HL-60/S4 treated with phorbol 12-myristate 13-acetate at 8.2 ng/mL for 4 days and 3 days (cell line): ENCODE results near the gene SPACA6.
"Not testable (repeated sequence)": the region's sequence is repeated elsewhere in the genome, so short reads cannot be mapped to it uniquely, and the experiment has no call there.

Source experiments
- in situ Hi-C: fragments of 300-500 bp; cut with MboI; formaldehyde crosslinking; loops from 2 replicates; pipeline ENCODE4 v1.15.0; 2022; ENCODE audit warnings: low sequenced_read_pairs

SPACA6 gene, protein sequence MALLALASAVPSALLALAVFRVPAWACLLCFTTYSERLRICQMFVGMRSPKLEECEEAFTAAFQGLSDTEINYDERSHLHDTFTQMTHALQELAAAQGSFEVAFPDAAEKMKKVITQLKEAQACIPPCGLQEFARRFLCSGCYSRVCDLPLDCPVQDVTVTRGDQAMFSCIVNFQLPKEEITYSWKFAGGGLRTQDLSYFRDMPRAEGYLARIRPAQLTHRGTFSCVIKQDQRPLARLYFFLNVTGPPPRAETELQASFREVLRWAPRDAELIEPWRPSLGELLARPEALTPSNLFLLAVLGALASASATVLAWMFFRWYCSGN

DNA sequence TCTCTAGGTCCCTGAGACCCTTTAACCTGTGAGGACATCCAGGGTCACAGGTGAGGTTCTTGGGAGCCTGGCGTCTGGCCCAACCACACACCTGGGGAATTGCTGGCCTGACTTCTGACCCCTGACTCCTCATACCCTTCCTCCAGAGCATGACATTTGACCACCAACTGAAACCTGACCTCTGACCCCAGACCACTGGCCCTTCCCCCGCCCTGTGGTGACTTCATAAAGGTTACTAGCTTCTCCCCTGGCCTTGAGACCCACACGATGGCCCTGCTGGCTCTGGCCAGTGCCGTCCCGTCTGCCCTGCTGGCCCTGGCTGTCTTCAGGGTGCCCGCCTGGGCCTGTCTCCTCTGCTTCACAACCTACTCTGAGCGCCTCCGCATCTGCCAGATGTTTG is at the start of gene SPACA6:
TSS of gene SPACA6 (plus strand) at position 71 of the 400 bp plus-strand sequence. CDS start at position 268, 197 bp downstream.
- in situ Hi-C loops: no loop called here

DNA sequence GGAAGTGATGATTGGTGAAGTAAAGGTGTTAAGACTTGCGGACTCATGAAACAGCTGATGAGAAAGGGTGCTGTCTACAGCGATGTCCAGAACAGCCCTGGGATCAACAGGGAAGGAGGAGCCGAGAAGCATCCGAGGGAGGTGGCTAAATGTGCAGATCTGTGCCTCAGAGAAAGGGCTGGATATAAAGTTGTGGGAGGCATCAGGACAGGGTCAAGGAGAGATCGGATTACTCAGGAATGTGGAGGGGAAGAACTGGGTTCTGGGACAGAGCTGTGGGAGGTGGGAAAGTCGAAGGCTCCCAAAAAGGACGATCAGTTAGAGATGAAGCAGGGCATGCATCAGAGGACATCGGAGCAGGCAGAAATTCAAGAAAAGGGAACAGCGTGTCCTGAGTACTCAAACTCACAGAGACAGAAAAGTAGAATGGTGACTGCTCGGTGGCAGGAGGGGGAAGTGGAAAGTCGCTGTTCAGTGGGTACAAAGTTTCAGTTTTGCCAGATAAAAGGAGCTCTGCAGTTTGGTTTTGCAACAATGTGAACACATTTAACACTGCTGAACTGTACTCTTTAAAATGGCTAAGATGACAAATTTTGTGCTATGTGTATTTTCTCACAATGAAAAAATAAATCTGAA is 48.4 kb upstream of the SPACA6 start:
- in situ Hi-C loops: no loop called here

DNA sequence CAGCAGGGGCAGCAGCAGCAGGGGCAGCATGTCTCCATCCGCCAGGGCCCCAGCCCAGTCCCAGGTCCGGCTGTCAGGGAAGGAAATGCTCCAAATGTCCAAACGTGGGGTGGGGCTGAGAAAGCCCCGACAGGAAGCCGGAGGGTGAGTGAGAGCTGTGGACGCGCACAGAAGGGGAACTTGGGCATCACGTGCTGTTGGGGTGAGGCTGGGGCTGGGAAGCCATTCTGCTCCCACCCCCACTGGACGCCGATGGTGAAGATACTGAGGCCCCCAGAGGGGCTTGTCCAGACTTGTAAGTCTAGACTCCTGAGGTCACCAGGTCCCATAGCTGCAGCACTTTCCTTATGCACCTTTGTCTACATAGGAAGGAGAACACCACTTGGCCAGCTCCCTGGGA is 46.4 kb upstream of the SPACA6 start, which contains the start of gene SIGLEC14:
TSS of gene SIGLEC14 (minus strand) at position 96 of the 400 bp plus-strand sequence. CDS start at position 30, 66 bp downstream.
- in situ Hi-C loops: not testable (repeated sequence)

DNA sequence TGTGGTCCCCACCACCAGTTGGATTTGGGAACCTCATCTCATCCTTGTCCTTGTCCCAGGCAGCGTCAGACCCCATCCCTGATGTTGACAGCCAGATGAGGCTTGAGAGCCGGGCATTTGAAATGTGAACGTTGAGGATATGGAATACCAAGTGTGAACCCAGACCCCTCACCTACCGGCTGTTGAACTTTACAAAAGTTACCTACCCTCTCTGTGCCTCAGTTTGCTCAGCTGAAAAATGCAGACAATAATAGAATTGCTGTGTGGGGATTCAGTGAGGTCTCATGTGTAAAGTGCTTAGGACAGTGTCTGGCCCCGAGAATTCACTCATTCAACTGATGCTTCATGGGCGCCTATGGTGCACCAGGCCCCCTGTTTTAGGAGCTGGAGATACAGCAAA is 45.8 kb upstream of the SPACA6 start:
- in situ Hi-C loops: no loop called here

DNA sequence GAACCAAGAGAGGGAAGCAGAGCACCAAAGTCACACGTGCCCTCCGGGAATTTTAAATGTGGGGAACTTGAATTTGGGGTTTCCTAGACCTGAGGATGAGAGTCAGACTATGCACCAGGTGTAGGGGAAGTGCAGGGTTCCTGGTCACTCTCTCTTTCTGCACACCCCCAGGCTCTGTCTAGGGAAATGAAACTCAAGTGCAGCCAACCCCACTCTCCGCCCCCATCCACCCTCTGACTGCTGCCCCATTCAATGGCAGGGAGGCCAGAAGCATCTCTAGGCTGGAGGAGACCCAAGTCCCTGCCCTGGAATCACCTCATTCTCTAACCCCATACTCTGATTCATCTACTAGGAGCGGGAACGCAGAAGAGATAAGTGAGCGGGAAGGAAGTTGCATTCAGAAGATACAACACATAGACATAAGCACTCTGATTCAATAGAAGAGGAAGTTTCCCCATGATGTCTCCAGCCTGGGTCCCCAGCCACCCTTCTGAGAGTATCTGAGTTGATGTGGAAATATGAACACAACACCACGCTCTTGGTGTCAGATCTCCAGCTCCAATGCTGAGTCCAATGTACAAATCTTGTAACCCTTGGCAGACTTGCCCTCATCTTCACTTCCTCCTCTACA is 41.8 kb upstream of the SPACA6 start:
- in situ Hi-C loops: no loop called here

DNA sequence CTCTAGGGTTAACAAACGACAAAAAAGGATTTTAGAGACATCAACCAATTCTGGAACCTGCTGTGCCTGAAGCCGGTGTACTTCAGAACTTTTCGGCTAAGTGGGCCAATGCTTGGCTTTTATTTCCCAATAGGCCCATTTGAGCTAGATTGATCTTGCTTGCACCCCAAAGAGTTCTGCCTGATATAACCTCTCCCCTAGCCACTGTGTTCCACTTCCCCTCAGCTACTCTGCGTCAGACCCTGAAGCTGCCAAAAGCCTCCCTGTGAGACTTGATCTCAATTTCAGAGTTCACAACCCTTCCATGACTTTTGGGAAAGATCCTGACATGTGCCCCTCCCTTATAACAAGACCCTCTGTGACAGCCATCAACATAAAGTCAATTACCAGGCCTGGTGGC is 40.9 kb upstream of the SPACA6 start:
- in situ Hi-C loops: no loop called here

DNA sequence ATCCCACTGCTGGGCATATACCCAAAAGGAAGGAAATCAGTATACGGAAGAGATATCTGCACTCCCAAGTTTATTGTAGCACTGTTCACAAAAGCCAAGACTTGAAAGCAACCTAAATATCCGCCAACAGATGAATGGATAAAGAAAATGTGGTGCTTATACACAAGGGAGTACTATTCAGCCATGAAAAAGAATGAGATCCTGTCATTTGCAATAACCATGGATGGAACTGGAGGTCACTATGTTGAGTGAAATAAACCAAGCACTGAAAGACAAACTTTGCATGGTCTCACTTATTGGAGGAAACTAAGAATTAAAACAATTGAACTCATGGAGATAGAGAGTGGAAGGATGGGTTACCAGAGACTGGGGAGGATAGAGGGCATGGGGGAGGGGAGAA is 40.0 kb upstream of the SPACA6 start:
- in situ Hi-C loops: no loop called here

DNA sequence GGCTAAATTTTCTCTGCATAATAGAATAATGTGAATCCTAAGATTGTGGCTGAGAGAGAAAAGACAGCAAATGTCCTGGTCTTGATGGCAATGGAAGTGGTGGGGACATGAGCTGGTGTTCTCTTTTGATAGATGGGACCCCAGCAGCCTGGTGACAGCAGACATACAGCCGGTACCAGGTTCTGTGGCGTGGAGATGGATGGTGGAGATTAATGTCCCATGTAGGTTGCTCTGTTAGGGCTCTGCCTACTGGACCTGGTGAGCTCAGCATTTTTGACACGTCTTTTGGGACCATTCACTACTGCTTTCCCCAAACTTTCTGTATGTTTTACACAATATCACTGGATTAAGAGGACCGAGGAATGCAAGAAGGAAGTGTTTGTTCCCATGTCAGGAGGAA is 38.3 kb upstream of the SPACA6 start:
- in situ Hi-C loops: no loop called here

DNA sequence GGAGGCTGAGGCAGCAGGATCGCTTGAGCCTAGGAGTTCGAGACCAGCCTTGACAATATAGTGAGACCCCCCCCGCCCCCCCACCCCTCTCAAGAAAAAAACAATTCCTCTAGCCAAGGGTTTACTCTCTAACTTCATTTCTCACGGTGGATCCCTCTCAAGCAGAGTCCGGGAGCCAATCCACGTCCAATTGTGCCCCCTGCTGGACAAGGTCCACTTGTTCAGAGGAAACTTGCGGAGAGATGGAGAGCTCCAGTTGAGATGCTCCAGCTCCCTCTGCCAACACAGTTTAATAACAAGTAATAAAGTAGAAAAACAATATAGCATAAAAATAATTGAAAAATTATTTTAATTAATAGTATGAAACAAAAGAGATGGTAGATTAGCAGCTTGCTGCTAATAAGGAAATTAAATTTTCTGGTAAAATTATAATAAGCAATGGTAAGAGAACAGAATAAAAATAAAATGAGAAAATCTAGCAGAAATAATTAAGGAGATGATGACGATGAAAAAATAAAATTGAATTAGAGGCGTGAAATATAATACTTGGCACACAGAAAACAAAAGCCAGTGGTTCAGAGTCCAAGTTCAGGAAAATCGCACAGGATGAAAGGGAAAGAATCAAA is 32.0 kb upstream of the SPACA6 start:
- in situ Hi-C loops: no loop called here

DNA sequence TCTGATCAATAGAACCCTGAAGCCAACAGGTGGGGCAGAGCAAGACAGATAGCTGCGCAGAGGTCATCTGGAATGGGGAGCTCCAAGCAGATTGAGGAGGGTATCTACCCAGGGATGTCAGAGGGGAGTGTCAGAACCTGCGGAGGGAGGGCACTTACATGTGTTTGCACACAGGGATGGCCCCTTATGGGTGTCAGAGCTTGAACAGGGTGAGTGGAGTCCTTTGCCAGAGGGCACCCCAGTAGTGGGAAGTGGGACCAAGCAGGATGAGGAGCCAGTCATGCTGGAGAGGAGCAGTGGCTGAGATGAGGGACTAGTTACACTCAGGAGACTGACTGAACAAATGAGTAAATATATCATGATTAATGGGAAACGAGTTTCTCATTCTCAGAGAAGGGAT is 29.5 kb upstream of the SPACA6 start:
- in situ Hi-C loops: no loop called here

DNA sequence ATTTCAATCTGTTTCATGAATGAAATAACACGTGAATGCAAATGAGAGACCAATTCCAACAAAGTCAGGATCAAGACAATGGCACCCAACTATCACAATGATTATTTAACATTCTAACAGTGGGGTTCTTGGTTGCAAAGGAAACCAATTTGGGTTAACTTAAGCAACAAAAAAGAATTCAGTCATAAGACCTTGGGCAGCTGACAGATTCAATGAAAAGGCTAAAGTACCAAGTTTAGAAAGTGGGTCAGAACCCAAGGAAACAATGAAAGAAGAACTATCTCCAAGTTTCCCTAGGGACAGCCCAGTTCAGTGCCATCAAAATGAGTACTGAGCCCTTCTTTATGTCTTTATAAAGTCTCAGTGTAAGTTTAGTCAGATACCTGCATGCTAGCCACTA is 29.0 kb upstream of the SPACA6 start:
- in situ Hi-C loops: no loop called here

DNA sequence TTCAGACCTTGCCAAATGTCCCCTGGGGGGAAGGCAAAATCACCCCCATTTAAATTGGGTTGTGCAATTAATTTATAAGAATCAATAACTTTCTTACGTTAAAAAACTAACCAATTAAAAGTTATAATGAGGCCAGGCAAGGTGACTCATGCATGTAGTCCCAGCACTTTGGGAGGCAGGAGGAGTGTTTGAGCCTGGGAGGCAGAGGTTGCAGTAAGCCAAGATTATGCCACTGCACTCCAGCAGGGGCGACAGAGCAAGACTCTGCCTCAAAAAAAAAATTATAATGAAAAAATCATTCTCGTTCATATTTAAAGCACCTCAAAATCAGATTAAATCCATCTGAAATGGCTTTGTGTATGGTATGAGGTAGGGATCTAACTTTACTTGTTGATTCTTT is 28.1 kb upstream of the SPACA6 start:
- in situ Hi-C loops: no loop called here

DNA sequence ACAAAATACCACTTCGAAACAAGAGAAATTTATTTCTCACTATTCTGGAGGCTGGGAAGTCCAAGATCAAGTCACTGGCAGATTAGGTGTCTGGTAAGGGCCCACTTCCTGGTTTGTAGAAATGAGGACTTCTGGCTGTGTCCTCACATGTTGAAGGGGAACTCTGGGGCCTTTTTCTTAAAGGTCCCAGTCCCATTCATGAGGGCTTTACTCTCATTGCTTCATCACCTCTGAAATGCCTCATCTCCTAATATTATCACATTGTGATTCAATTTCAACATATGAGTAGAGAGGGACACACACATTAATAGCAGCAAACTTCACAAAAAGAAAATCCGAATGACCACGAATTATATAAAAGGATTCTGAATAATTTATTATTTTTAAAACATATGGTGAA is 24.9 kb upstream of the SPACA6 start:
- in situ Hi-C loops: no loop called here

DNA sequence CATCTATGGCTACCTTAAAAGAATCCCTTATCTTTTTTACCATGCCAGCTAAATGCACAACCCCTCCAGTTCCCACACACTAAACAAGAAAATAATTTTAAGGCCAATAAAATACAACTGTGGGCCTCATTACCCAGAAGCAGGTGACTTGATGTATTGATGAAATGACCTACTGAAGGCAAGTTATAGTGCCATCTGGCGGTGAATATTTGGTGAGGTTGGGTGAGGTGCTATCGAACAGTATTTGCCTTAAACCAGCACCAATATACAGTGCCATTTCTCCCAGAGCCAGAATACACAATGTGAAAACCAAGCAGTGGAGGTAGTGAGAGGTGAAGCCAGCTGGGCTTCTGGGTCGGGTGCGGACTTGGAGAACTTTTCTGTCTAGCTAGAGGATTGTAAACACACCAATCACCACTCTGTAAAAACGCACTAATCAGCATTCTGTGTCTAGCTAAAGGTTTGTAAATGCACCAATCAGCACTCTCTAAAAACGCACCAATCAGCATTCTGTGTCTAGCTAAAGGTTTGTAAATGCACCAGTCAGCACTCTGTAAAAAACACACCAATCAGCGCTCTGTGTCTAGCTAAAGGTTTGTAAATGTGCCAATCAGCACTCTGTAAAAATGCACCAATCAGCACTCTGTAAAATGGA is 17.1 kb upstream of the SPACA6 start:
- in situ Hi-C loops: not testable (repeated sequence)

DNA sequence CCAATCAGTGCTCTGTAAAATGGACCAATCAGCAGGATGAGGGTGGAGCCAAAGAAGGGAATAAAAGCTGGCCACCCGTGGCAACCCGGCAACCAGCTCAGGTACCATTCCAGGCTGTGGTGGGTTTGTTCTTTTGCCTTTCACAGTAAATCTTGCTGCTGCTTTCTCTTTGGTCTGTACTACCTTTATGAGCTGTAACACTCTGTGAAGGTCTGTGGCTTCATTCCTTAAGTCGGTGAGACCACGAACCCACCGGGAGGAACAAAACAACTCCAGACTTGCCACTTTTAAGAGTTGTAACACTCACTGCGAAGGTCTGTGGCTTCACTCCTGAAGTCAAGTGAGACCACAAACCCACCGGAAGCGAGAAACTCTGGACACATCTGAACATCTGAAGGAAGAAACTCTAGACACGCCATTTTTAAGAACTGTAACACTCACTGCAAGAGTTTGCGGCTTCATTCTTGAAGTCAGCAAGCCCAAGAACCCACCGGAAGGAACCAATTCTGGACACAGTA is 16.5 kb upstream of the SPACA6 start:
- in situ Hi-C loops: no loop called here

DNA sequence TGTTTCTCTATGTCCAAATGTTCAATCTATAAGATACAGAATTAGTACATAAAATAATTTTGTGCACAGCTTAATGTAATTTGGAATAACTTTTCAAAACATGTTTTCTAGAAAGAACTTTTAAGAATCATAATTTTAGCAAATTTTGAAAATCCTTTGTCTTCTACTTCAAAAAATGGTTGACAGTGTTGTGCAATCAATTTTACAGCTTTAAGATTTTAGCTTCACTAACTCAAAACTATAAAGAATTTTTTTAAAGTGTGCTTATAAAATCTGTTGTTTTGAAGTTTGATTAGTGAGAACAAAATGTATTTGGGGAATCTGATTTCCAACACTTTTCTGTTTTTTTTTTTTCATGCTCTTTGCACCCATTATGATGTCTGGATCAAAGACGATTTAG is 12.7 kb upstream of the SPACA6 start:
- in situ Hi-C loops: no loop called here

DNA sequence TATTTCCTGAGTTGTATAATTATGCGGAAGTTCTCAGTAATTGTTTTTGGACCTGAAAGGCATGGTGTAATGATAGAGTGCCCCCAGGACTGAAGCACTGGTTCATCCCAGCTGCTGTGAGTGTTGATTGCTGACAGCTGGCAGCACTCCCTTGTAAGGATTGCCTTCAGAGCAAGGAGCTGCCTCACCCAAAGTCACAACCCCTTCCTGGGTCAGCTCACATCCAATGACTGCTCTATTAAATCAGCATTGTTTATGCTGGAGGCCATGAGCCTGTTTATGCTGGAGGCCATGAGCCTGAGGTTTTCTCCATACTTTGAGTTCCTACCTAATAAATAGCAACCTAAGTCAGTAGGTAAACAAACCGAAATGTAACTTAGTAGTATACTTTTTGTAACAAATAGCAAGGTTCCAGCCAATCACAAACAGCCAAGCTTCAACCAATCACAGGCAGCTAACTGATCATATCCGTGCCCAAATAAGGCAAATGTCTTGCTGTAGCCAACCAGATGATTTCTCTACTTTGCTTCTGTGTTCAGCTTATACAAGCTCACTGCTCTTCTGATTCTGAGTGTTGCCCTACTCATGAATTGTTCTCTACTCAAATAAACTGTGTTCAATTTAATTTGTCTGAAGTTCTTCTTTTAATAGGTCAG is 11.7 kb upstream of the SPACA6 start:
- in situ Hi-C loops: no loop called here

DNA sequence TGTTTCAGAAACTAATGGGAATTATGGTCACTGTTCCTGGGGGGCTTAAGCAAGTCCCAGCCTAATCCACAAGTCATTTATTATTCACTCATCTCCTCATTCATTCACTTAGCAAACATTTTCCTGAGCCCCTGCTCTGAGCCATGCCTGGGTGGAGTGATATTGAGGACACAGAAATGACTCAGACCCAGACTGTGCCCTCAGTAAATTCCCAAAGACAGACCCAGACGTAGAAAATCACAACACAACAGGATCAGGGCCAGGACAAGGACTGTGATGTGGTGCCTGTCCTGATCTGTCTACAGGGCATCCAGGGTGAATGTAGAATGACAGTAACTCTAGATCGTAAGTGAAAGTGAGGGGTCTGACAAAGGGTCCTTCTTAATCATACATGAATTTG is 7.0 kb upstream of the SPACA6 start:
- in situ Hi-C loops: no loop called here

DNA sequence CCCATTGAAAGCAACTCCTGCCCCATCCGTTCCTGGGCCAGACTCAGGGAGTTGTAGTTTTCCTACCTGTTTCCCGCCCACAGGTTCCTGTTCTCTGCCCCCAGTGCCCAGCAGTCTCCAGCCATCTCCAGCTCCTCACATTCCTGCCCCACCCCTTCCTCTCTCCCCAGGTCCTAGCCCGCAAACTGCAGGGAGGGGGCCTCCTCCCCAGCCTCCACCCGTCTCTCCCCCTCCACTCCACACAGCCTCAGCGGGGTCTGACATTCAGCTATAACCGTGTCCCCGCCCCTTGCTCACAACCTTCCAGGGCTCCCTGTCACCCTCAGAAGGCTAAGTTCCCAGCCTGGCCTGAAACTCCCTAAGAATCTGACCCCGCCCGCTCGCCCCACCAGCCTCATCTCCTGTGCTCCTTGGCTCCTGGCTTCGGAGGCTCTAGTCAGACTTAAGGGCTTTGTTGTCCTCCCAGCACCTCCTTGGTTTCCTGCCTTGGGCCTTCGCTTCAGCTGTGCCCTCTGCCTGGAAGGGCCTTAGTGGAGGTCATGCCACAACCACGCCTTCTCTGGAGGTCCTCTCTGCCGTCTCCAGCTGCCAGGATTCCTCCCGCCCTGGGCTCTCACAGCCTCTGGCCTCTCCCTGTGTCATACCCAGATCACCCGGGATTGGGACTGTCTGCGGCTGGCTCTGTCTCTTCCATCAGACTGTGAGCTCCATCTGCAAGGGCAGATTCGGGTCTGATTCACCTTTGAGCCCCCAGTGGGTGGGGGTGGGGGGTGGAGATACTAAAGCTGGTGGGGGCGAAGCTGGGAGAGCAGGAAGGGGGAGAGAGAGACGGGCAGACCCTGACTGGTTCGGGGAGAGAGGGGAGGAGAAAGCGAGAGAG is 5.1 kb upstream of the SPACA6 start:
- in situ Hi-C loops: no loop called here
